H1 (cell line): ENCODE results near the gene SFXN2. TPM values are rescaled to one million over a fixed set of nuclear protein-coding genes. Genes with fewer than 3 reads are reported as not detected.

Experiments
- BRCA1 ChIP-seq: IDR thresholded peaks from 2 replicates; pipeline ENCODE4 v1.6.1; 2012; ENCODE audit warnings: low read depth, low read length, improper control_type of control experiment
- MAX ChIP-seq: IDR thresholded peaks from 2 replicates; pipeline ENCODE4 v1.6.1; 2012; ENCODE audit warnings: inconsistent platforms
- RFX5 ChIP-seq: IDR thresholded peaks from 2 replicates; pipeline ENCODE4 v1.6.1; 2011; ENCODE audit warnings: low read depth, low read length, improper control_type of control experiment, borderline replicate concordance
- RNF2 ChIP-seq: fragments of 200-900, 300-1000 bp; sonication (generic); IDR thresholded peaks from 2 replicates; pipeline ENCODE4 v1.7.1; 2016; ENCODE audit warnings: borderline replicate concordance, low read depth, mild to moderate bottlenecking, antibody characterized with exemption, low read length; ENCODE audit not compliant: poor library complexity, severe bottlenecking; ENCODE audit errors: missing control alignments
- SIX5 ChIP-seq: IDR thresholded peaks from 2 replicates; pipeline ENCODE4 v1.6.1; 2011; ENCODE audit warnings: mild to moderate bottlenecking, low read depth, low read length
- polyA plus RNA-seq, 7 experiments: library from polyadenylated mRNA; depleted of rRNA in 3 of 7; stranded (reverse) in 5 of 7; unstranded in 2 of 7; fragments of >200 nt in 5 of 7; fragments of 200-250 nt in 2 of 7; gene quantifications; 1 replicate in 5 of 7; 2 replicates in 1 of 7; 4 replicates in 1 of 7; pipeline versions ENCODE4 v1.2.1 to v1.2.3, GENCODE V29; 2011 to 2013; ENCODE audit warnings: missing spikeins in 2 of 7, mixed read lengths in 2 of 7
- total RNA-seq: library from RNA; stranded (reverse); fragmentation: NEBNext Ultra II Directional; extraction: Animal tissue kit (Norgen Biotek cat#: 25700); gene quantifications from 2 replicates; pipeline ENCODE4 v1.2.1, GENCODE V29; 2021

SFXN2 gene
- total and polyA plus RNA-seq, 2 of the 8 experiments (the other 6 are each of a cell fraction or from before 2014, with no cell fraction given) = 20.5 to 23.5 TPM

GRCh38 chr10:102782673-102783551, 68.5 kb downstream of the SFXN2 start (continued):
- TF ChIP-seq SIX5 = no peak
- no peak for TF ChIP-seq BRCA1
- no peak for TF ChIP-seq RFX5
- TF ChIP-seq RNF2 = no peak
- no peak for TF ChIP-seq MAX
